Measurements from ENCODE around the gene KPNA3. TPM values are rescaled to one million over a fixed set of nuclear protein-coding genes. Genes with fewer than 3 reads are reported as not detected.
"Not testable (repeated sequence)": the region's sequence is repeated elsewhere in the genome, so short reads cannot be mapped to it uniquely, and the experiment has no call there.

Gene KPNA3
- total and polyA plus RNA-seq, 7 experiments from 2014 or later, result 17.0 to 38.7 (median 19.6) TPM

DNA sequence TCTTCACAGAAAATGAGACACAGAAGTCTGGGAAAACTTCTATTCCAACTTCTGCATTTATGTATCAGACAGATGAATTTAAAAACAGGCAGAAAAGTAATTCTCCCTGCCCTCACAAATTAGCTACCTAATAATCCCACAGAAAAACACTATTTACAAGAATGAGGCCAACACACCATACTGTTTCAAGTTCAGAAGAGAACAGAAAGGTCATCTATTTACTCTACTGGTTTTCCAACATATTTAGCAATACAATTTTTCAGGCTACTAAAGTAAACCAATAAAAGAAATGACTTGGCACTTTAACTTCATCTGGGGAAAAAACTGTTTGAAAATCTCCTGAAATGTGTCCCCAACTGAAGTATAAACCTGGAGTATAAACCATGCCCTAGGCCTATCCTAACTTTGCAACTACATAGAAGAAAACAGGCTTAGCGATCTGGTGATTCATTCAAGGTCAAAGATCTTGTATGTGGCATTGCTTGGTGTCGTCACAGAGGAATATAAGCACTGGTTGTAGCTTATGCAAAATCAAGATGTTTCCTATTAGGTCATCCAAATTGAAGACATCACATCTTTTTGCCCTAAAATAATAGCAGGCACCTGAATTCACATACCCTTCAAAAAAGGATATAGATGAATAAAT lies 81.1 kb downstream of the KPNA3 start:
- Mint-ChIP-seq H3K9me3 (peaks cover 0 to 22% (median 5%) of the 10 kb centered on the region in 11 donors), H3K36me3 (peaks cover 5 to 59% (median 39%) of the 10 kb centered on the region in 5 donors), H3K27me3 (no peaks in the 10 kb centered on the region), H3K4me1 (peaks cover 0 to 9% (median 0%) of the 10 kb centered on the region in 7 donors), H3K27ac (peak overlapping the region in 1 of 9 donors; percentile 78), H3K4me3 (no peak overlapping the region)
- POLR2A ChIA-PET, result no interaction called here
- Histone ChIP-seq H3K9me3 (ENCODE audit: control insufficient read depth in 2 of 3, low read length in 3 of 3) (peaks cover 0 to 5% (median 0%) of the 10 kb centered on the region in 3 experiments), H3K4me3 (ENCODE audit: low read length) (no peak overlapping the region), H3K4me1 (ENCODE audit: control insufficient read depth in 2 of 2, insufficient read depth in 2 of 2, low read length in 2 of 2) (no peaks in the 10 kb centered on the region), H3K36me3 (ENCODE audit: control insufficient read depth in 2 of 3, insufficient read depth in 3 of 3, low read length in 3 of 3) (peaks cover 0 to 24% (median 3%) of the 10 kb centered on the region in 3 experiments), H3K27me3 (ENCODE audit: control insufficient read depth in 2 of 2, insufficient read depth in 2 of 2, low read length in 2 of 2) (no peaks in the 10 kb centered on the region), H3K27ac (ENCODE audit: low read depth, low read length) (no peak overlapping the region)
- ATAC-seq, result no peak
- intact Hi-C loops (cut with micrococcal nuclease), result no loop called here
- no peak for DNase-seq
- CTCF ChIA-PET, result interaction anchor here (0.6 kb wide), 2 partner anchors 18 to 415 kb away, joined by 3 to 4 read pairs; no protein-coding TSS in a partner anchor

DNA sequence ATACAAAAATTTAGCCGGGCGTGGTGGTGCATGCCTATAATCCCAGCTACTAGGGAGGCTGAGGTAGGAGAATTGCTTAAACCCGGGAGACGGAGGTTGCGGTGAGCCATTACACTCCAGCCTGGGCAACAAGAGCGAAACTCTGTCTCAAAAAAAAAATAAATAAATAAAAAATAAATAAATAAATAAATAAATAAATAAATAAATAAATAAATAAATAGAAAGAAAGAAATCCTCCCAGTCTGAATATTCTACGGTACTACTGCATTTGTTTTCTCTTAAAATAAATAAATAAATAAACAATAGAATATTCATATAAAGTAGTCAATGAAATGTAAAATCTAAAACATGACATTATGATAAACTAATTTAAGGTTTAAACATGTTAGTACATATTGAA lies 88.2 kb downstream of the KPNA3 start:
- H3K4me3 Mint-ChIP-seq; H3K27me3 Mint-ChIP-seq; intact Hi-C loops (cut with micrococcal nuclease); H3K27me3 ChIP-seq (ENCODE audit: control insufficient read depth in 2 of 2, insufficient read depth in 2 of 2, low read length in 2 of 2); H3K9me3 Mint-ChIP-seq; POLR2A ChIA-PET; ATAC-seq; H3K4me1 Mint-ChIP-seq; H3K4me3 ChIP-seq (ENCODE audit: low read length); H3K27ac ChIP-seq (ENCODE audit: low read depth, low read length); CTCF ChIA-PET; H3K27ac Mint-ChIP-seq; H3K4me1 ChIP-seq (ENCODE audit: control insufficient read depth in 2 of 2, insufficient read depth in 2 of 2, low read length in 2 of 2); H3K9me3 ChIP-seq (ENCODE audit: control insufficient read depth in 2 of 3, low read length in 3 of 3); DNase-seq: not testable (repeated sequence)
- peaks cover 4 to 38% (median 18%) of the 10 kb centered on the region in 5 donors for H3K36me3 Mint-ChIP-seq
- H3K36me3 ChIP-seq (ENCODE audit: control insufficient read depth in 2 of 3, insufficient read depth in 3 of 3, low read length in 3 of 3), result peaks cover 0 to 18% (median under 1%) of the 10 kb centered on the region in 3 experiments

DNA sequence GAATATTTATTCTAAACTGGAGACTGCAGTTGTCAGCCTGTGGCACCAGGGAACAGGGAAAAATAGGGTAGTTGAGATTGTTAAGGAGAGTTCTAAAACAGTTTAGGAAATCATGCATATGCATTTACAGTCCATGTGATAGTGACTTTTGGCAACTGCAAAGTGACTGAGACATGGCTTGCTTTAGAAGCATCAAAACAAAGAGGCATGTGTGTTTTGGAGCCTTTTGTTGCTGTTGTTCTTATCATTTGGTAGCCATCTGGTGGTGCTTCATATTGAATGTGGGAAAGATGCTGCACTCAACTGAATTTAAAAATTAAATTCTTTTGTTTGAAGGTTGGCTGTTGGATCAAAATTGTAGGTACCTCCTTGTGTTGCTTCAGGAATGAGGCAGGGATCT lies 91.0 kb downstream of the KPNA3 start:
- H3K4me3 ChIP-seq (ENCODE audit: low read length), result no peak overlapping the region
- H3K4me1 ChIP-seq (ENCODE audit: control insufficient read depth in 2 of 2, insufficient read depth in 2 of 2, low read length in 2 of 2), result no peaks in the 10 kb centered on the region
- intact Hi-C loops (cut with micrococcal nuclease), result no loop called here
- peaks cover 0 to 6% (median 0%) of the 10 kb centered on the region in 3 experiments for H3K36me3 ChIP-seq (ENCODE audit: control insufficient read depth in 2 of 3, insufficient read depth in 3 of 3, low read length in 3 of 3)
- Mint-ChIP-seq H3K27ac (no peak overlapping the region), H3K27me3 (no peaks in the 10 kb centered on the region), H3K4me1 (peaks cover 0 to 7% (median 0%) of the 10 kb centered on the region in 7 donors), H3K36me3 (peaks cover 4 to 24% (median 14%) of the 10 kb centered on the region in 5 donors), H3K9me3 (no peaks in the 10 kb centered on the region), H3K4me3 (no peak overlapping the region)
- no peak overlapping the region for H3K27ac ChIP-seq (ENCODE audit: low read depth, low read length)
- H3K9me3 ChIP-seq (ENCODE audit: control insufficient read depth in 2 of 3, low read length in 3 of 3), result no peaks in the 10 kb centered on the region
- POLR2A ChIA-PET, result no interaction called here
- ATAC-seq (no peak), DNase-seq (no peak)
- CTCF ChIA-PET, result no interaction called here
- no peaks in the 10 kb centered on the region for H3K27me3 ChIP-seq (ENCODE audit: control insufficient read depth in 2 of 2, insufficient read depth in 2 of 2, low read length in 2 of 2)

DNA sequence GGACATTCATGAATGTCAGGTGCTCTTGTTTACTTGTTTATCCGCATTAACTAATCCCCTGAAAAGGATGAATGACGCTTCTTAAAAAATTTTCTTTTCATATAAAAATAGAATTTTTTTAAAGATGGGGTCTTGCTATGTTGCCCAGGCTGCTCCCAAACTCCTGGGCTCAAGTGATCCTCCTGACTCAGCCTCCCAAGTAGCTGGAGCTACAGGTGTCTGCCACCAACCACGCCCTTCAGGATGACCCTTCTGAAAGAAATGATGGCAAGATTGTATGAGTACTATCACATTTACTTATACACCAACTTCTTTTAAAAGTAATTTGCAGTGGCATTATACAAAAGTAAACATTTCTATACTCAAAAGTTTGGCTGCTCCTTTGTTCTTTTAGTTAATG lies 95.0 kb downstream of the KPNA3 start:
- Mint-ChIP-seq H3K4me3 (no peak overlapping the region), H3K9me3 (no peaks in the 10 kb centered on the region), H3K27ac (no peak overlapping the region), H3K27me3 (no peaks in the 10 kb centered on the region), H3K36me3 (peaks cover 0 to 20% (median 10%) of the 10 kb centered on the region in 5 donors), H3K4me1 (peaks cover 0 to 19% (median 10%) of the 10 kb centered on the region in 7 donors)
- H3K4me1 ChIP-seq (ENCODE audit: control insufficient read depth in 2 of 2, insufficient read depth in 2 of 2, low read length in 2 of 2), result no peaks in the 10 kb centered on the region
- H3K36me3 ChIP-seq (ENCODE audit: control insufficient read depth in 2 of 3, insufficient read depth in 3 of 3, low read length in 3 of 3), result peaks cover 0 to 6% (median 0%) of the 10 kb centered on the region in 3 experiments
- intact Hi-C loops (cut with micrococcal nuclease), result loop anchor here in 1 of 2 donors (10.0 kb wide), 2 partner anchors 237 to 387 kb away; partner anchors contain the start of gene SPRYD7
- H3K27ac ChIP-seq (ENCODE audit: low read depth, low read length), result no peak overlapping the region
- H3K27me3 ChIP-seq (ENCODE audit: control insufficient read depth in 2 of 2, insufficient read depth in 2 of 2, low read length in 2 of 2), result no peaks in the 10 kb centered on the region
- CTCF ChIA-PET, result interaction anchor here (0.6 to 0.7 kb wide), 2 partner anchors 29 to 137 kb away, joined by 3 read pairs; no protein-coding TSS in a partner anchor
- no peaks in the 10 kb centered on the region for H3K9me3 ChIP-seq (ENCODE audit: control insufficient read depth in 2 of 3, low read length in 3 of 3)
- H3K4me3 ChIP-seq (ENCODE audit: low read length), result no peak overlapping the region
- POLR2A ChIA-PET, result no interaction called here
- ATAC-seq, result no peak
- DNase-seq, result no peak

DNA sequence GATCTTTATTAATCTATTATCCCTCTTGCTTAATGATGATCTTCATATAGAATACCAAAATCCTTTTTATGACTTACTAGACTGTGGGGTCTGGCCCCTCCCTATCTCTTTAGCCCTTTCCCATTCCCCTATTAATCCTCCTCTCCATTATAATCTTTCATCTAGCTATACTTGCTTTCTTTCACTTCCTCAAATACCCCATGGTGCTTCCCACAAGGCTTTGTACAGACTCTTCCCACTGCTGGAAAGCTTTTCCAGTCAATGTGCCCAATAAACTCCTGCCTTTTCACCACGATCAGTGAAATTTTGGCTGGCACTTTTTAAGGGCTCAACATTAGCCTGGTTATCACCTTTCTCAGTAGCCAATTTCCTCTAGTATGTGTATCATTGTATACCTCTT lies 98.0 kb downstream of the KPNA3 start:
- POLR2A ChIA-PET, result interaction anchor here (0.6 to 0.7 kb wide), 2 partner anchors 18 to 109 kb away, joined by 3 to 7 read pairs; partner anchors contain the start of gene RCBTB1
- peaks cover 0 to 6% (median 2%) of the 10 kb centered on the region in 5 donors for H3K36me3 Mint-ChIP-seq
- H3K4me1 ChIP-seq (ENCODE audit: control insufficient read depth in 2 of 2, insufficient read depth in 2 of 2, low read length in 2 of 2), result peaks cover 0 to 16% of the 10 kb centered on the region in 2 donors
- H3K36me3 ChIP-seq (ENCODE audit: control insufficient read depth in 2 of 3, insufficient read depth in 3 of 3, low read length in 3 of 3), result no peaks in the 10 kb centered on the region
- H3K27me3 Mint-ChIP-seq, result no peaks in the 10 kb centered on the region
- no peak overlapping the region for H3K27ac ChIP-seq (ENCODE audit: low read depth, low read length)
- H3K4me1 Mint-ChIP-seq, result peaks cover 13 to 37% (median 27%) of the 10 kb centered on the region in 7 donors
- peak overlapping the region in 2 of 10 donors; percentile 4 to 50 for H3K4me3 Mint-ChIP-seq
- DNase-seq (no peak), ATAC-seq (no peak)
- CTCF ChIA-PET, result no interaction called here
- no peaks in the 10 kb centered on the region for H3K9me3 Mint-ChIP-seq
- H3K9me3 ChIP-seq (ENCODE audit: control insufficient read depth in 2 of 3, low read length in 3 of 3), result no peaks in the 10 kb centered on the region
- H3K27me3 ChIP-seq (ENCODE audit: control insufficient read depth in 2 of 2, insufficient read depth in 2 of 2, low read length in 2 of 2), result no peaks in the 10 kb centered on the region
- H3K27ac Mint-ChIP-seq, result peak overlapping the region in 3 of 9 donors; percentile 1 to 86 (median 43)
- H3K4me3 ChIP-seq (ENCODE audit: low read length), result no peak overlapping the region
- intact Hi-C loops (cut with micrococcal nuclease), result loop anchor here (5.0 to 10.0 kb wide), 5 partner anchors 240 to 1657 kb away; partner anchors contain the start of genes FNDC3A (in 1 of the 2), NUDT15 (in 1 of the 2) and SPRYD7 (in 1 of the 2)

DNA sequence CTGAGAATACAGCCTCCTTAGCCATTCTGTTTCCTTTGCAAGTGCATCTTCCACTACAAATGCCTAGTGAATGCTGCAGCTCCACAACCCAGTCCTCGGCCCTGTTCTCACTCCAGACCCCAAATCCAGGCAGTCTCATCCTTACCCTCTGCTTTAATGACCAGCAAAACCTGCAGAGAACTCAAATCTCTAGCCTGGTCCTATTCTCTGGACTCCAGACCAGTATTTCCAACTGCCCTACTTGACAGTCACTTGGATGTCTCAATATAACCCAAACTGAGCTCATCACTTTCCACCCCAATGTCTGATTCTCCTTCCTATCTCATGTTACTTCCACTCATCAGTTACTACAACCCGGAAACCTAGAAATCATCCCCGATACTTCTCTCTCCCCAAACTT lies 98.6 kb downstream of the KPNA3 start:
- ChIA-PET POLR2A (interaction anchor here (0.6 kb wide), 2 partner anchors 19 to 723 kb away, joined by 3 to 7 read pairs; no protein-coding TSS in a partner anchor), CTCF (no interaction called here)
- Histone ChIP-seq H3K27me3 (ENCODE audit: control insufficient read depth in 2 of 2, insufficient read depth in 2 of 2, low read length in 2 of 2) (no peaks in the 10 kb centered on the region), H3K9me3 (ENCODE audit: control insufficient read depth in 2 of 3, low read length in 3 of 3) (no peaks in the 10 kb centered on the region), H3K27ac (ENCODE audit: low read depth, low read length) (no peak overlapping the region), H3K4me3 (ENCODE audit: low read length) (no peak overlapping the region), H3K4me1 (ENCODE audit: control insufficient read depth in 2 of 2, insufficient read depth in 2 of 2, low read length in 2 of 2) (peaks cover 0 to 17% of the 10 kb centered on the region in 2 donors), H3K36me3 (ENCODE audit: control insufficient read depth in 2 of 3, insufficient read depth in 3 of 3, low read length in 3 of 3) (no peaks in the 10 kb centered on the region)
- no peak for DNase-seq
- H3K4me3 Mint-ChIP-seq, result peak overlapping the region in 3 of 10 donors; percentile 4 to 50 (median 9)
- no peaks in the 10 kb centered on the region for H3K27me3 Mint-ChIP-seq
- H3K36me3 Mint-ChIP-seq, result peaks cover 0 to 5% (median under 1%) of the 10 kb centered on the region in 5 donors
- ATAC-seq, result no peak
- H3K4me1 Mint-ChIP-seq, result peaks cover 13 to 39% (median 28%) of the 10 kb centered on the region in 7 donors
- no peaks in the 10 kb centered on the region for H3K9me3 Mint-ChIP-seq
- peak overlapping the region in 6 of 9 donors; percentile 12 to 86 (median 32) for H3K27ac Mint-ChIP-seq
- intact Hi-C loops (cut with micrococcal nuclease), result loop anchor here (5.0 to 10.0 kb wide), 5 partner anchors 241 to 1657 kb away; partner anchors contain the start of genes FNDC3A (in 1 of the 2), NUDT15 (in 1 of the 2) and SPRYD7 (in 1 of the 2)

Data from naive thymus-derived CD4-positive, alpha-beta T cell (primary cell).